ENCODE results near the gene TSPAN8.

- TF ChIP-seq EZH2phosphoT487 (IDR thresholded peaks at IDR 0.05) (no peak), EZH2 (IDR thresholded peaks at IDR 0.05) (no peak)
Observed at GRCh38 chr12:71141378-71141926, 16.3 kb downstream of the TSPAN8 start.
